GM13976 (cell line): ENCODE results near the gene CCDC90B.

Experiments used
- DNase-seq: peaks from one replicate; pipeline ENCODE4 v3.0.0; 2012; ENCODE audit warnings: low spot score
- CTCF ChIP-seq: IDR thresholded peaks from 2 replicates; pipeline ENCODE4 v1.5.1; 2012; ENCODE audit warnings: borderline replicate concordance, mild to moderate bottlenecking; ENCODE audit not compliant: insufficient read depth; ENCODE audit errors: extremely low read depth, missing control alignments, control extremely low read depth
- in situ Hi-C: fragments of 300-500 bp; cut with MboI; formaldehyde crosslinking; loops from one replicate; pipeline ENCODE4 v1.12.0; 2022; ENCODE audit warnings: low sequenced_read_pairs, mixed read lengths, inconsistent platforms; ENCODE audit not compliant: unreplicated experiment

CCDC90B gene

GRCh38 chr11:83257761-83258168 is 28.4 kb downstream of the CCDC90B start:
- in situ Hi-C loops: no loop called here
- no peak for TF ChIP-seq CTCF
- no peak for DNase-seq

- DNase-seq: no peak
- no peak for TF ChIP-seq CTCF
- in situ Hi-C loops: no loop called here
These were observed 29.4 kb downstream of the CCDC90B start for GRCh38 chr11:83256602-83257340.

GRCh38 chr11:83255366-83255765 is 30.8 kb downstream of the CCDC90B start:
- DNase-seq: no peak
- in situ Hi-C loops: no loop called here
- TF ChIP-seq CTCF: no peak

GRCh38 chr11:83252941-83253340 is 33.2 kb downstream of the CCDC90B start:
- TF ChIP-seq CTCF: no peak
- no peak for DNase-seq
- in situ Hi-C loops: no loop called here

- in situ Hi-C loops: no loop called here
- no peak for DNase-seq
- TF ChIP-seq CTCF: no peak
These were observed 33.9 kb downstream of the CCDC90B start for GRCh38 chr11:83252266-83252665.

GRCh38 chr11:83249972-83250593 is 36.1 kb downstream of the CCDC90B start:
- DNase-seq: peak; percentile 50
- peak; percentile 38 for TF ChIP-seq CTCF
- in situ Hi-C loops: loop anchor here (25.0 kb wide), 1 partner anchor 538 kb away; no protein-coding TSS in a partner anchor
